OCI-LY7 (cell line): ENCODE data around the gene ARHGEF16.

Experiments used
- CTCF ChIP-seq: fragments of 200-600 bp; sonication (generic); conservative IDR thresholded peaks from 2 replicates; pipeline ENCODE4 v1.5.1; 2014; ENCODE audit warnings: mild to moderate bottlenecking, antibody characterized with exemption, low read length, moderate library complexity, mixed read lengths
- EZH2phosphoT487 ChIP-seq: fragments of 200-600 bp; sonication (generic); IDR thresholded peaks from 2 replicates; pipeline ENCODE4 v1.6.1; 2018; ENCODE audit warnings: low read depth, borderline replicate concordance, mild to moderate bottlenecking, mixed run types, antibody characterized with exemption, low read length, moderate library complexity, mixed read lengths

GRCh38 chr1:3435666-3436065 is 18.8 kb upstream of the ARHGEF16 start:
- TF ChIP-seq CTCF (no peak), EZH2phosphoT487 (no peak)
